Esophagus muscularis mucosa (tissue), 4 donors: ENCODE measurements around the gene C11orf16. TPM values are rescaled to one million over a fixed set of nuclear protein-coding genes. Genes with fewer than 3 reads are reported as not detected.

Experiments
- DNase-seq: peaks from one replicate; pipeline ENCODE4 v3.0.0-alpha.2; 2017; ENCODE audit errors: extremely low spot score
- H3K27ac ChIP-seq, 4 donors: fragments of 200-600 bp; sonication (generic); replicated peaks in 1 of 4; 1 replicate in 3 of 4; 2 replicates in 1 of 4; pipeline ENCODE4 v1.5.1; 2016 to 2019; ENCODE audit warnings: mild to moderate bottlenecking in 1 of 4
- H3K27me3 ChIP-seq, 4 donors: fragments of 200-600 bp; sonication (generic); one replicate each; pipeline versions ENCODE4 v1.5.1 to v1.6.0; 2016 to 2019
- H3K36me3 ChIP-seq, 4 donors: fragments of 200-600 bp; sonication (generic); one replicate each; pipeline ENCODE4 v1.5.1; 2016 to 2019
- H3K4me1 ChIP-seq, 4 donors: fragments of 200-600 bp; sonication (generic); one replicate each; pipeline ENCODE4 v1.5.1; 2016 to 2019
- H3K4me3 ChIP-seq, 4 donors: fragments of 200-600 bp; sonication (generic); 1 replicate in 2 of 4; 2 replicates in 2 of 4; pipeline ENCODE4 v1.5.1; 2016 to 2019; ENCODE audit warnings: mild to moderate bottlenecking in 4 of 4, moderate library complexity in 1 of 4
- H3K9me3 ChIP-seq, 4 donors: fragments of 200-600 bp; sonication (generic); 1 replicate in 3 of 4; 2 replicates in 1 of 4; pipeline ENCODE4 v1.5.1; 2016 to 2019
- CTCF ChIP-seq, 3 experiments: fragments of 200-600 bp in 2 of 3; fragments of 450-650 bp in 1 of 3; sonication (generic) in 2 of 3; IDR thresholded peaks; one replicate each; pipeline ENCODE4 v1.5.1; 2017 to 2019; ENCODE audit warnings: antibody characterized with exemption in 3 of 3, mild to moderate bottlenecking in 2 of 3, moderate library complexity in 1 of 3
- EP300 ChIP-seq: sonication (generic); formaldehyde crosslinking; IDR thresholded peaks from one replicate; pipeline ENCODE4 v1.6.1; 2017; ENCODE audit warnings: antibody characterized with exemption
- POLR2A ChIP-seq: fragments of 450-650 bp; IDR thresholded peaks from one replicate; pipeline ENCODE4 v1.6.1; 2017; ENCODE audit warnings: antibody characterized with exemption, moderate library complexity, mild to moderate bottlenecking, low read depth
- POLR2AphosphoS5 ChIP-seq, 2 donors: sonication (generic); formaldehyde crosslinking; IDR thresholded peaks; one replicate each; pipeline ENCODE4 v1.6.1; 2017; ENCODE audit warnings: antibody characterized with exemption in 2 of 2
- WGBS: methylation state at CpG from one replicate; pipeline ENCODE4 v1.1.5; 2018; 5-methylcytosine and 5-hydroxymethylcytosine counted together
- intact Hi-C: fragments of 100-400 bp; cut with DNase I; formaldehyde crosslinking; loops from one replicate; pipeline ENCODE4 v1.15.1; 2023
- total RNA-seq, 4 donors: library from RNA; depleted of rRNA; stranded (reverse); fragments of >200 nt; gene quantifications; one replicate each; pipeline versions ENCODE4 v1.1.0 to v1.2.1, GENCODE V29; 2016

The C11orf16 gene
- total RNA-seq, 4 donors from 2014 or later: not detected

GRCh38 chr11:8962841-8963240, 30.1 kb upstream of the C11orf16 start:
- Histone ChIP-seq H3K4me3 (peak overlapping the region; percentile 68 to 83 (median 72)), H3K36me3 (peaks cover 0 to 9% (median 2%) of the 10 kb centered on the region in 4 donors), H3K9me3 (no peaks in the 10 kb centered on the region), H3K4me1 (peaks cover 34 to 55% (median 51%) of the 10 kb centered on the region in 4 donors), H3K27ac (peak overlapping the region; percentile 91 to 98 (median 95)), H3K27me3 (no peaks in the 10 kb centered on the region)
- TF ChIP-seq POLR2AphosphoS5 (IDR thresholded peaks at IDR 0.05) (no peak), CTCF (IDR thresholded peaks at IDR 0.05) (no peak), EP300 (no peak), POLR2A (no peak)
- DNase-seq: no peak
- intact Hi-C loops: loop anchor here (5.0 kb wide), 2 partner anchors 276 to 291 kb away; no protein-coding TSS in a partner anchor
- 18% methylated on average over 2 of the region's 2 CpGs for WGBS

- Histone ChIP-seq H3K4me3 (no peak overlapping the region), H3K27me3 (no peaks in the 10 kb centered on the region), H3K4me1 (peaks cover 34 to 55% (median 51%) of the 10 kb centered on the region in 4 donors), H3K27ac (peak overlapping the region in 1 of 4 donors; percentile 28), H3K36me3 (peaks cover 0 to 5% (median 1%) of the 10 kb centered on the region in 4 donors), H3K9me3 (no peaks in the 10 kb centered on the region)
- intact Hi-C loops: loop anchor here (5.0 kb wide), 2 partner anchors 274 to 289 kb away; no protein-coding TSS in a partner anchor
- 40% methylated on average over 2 of the region's 2 CpGs for WGBS
- TF ChIP-seq CTCF (IDR thresholded peaks at IDR 0.05) (no peak), EP300 (no peak), POLR2AphosphoS5 (IDR thresholded peaks at IDR 0.05) (no peak), POLR2A (no peak)
- no peak for DNase-seq
Measured at GRCh38 chr11:8961401-8961800, 28.7 kb upstream of the C11orf16 start.

GRCh38 chr11:8959546-8960166, 26.9 kb upstream of the C11orf16 start:
- no peaks in the 10 kb centered on the region for H3K27me3 ChIP-seq
- intact Hi-C loops: loop anchor here (2.0 to 10.0 kb wide), 4 partner anchors 45 to 287 kb away; no protein-coding TSS in a partner anchor
- DNase-seq: no peak
- H3K4me3 ChIP-seq: peak overlapping the region in 2 of 4 donors; percentile 5 to 19
- no peak for TF ChIP-seq EP300
- TF ChIP-seq POLR2A: no peak
- TF ChIP-seq CTCF (IDR thresholded peaks at IDR 0.05): peak; percentile 60 to 71 (median 61)
- peak in 1 of 2 donors; percentile 26 for TF ChIP-seq POLR2AphosphoS5 (IDR thresholded peaks at IDR 0.05)
- H3K36me3 ChIP-seq: peaks cover 7 to 22% (median 17%) of the 10 kb centered on the region in 4 donors
- 35% methylated on average over 2 of the region's 2 CpGs for WGBS
- peaks cover 25 to 43% (median 38%) of the 10 kb centered on the region in 4 donors for H3K4me1 ChIP-seq
- no peaks in the 10 kb centered on the region for H3K9me3 ChIP-seq
- H3K27ac ChIP-seq: peak overlapping the region; percentile 60 to 80 (median 72)

GRCh38 chr11:8956860-8957259, 24.1 kb upstream of the C11orf16 start:
- H3K4me1 ChIP-seq: peaks cover 12 to 23% (median 20%) of the 10 kb centered on the region in 4 donors
- peaks cover 16 to 50% (median 42%) of the 10 kb centered on the region in 4 donors for H3K36me3 ChIP-seq
- intact Hi-C loops: loop anchor here (10.0 kb wide), 1 partner anchor 122 kb away; no protein-coding TSS in a partner anchor
- no peaks in the 10 kb centered on the region for H3K9me3 ChIP-seq
- WGBS: 90% methylated on average over 4 of the region's 4 CpGs
- H3K27ac ChIP-seq: no peak overlapping the region
- H3K4me3 ChIP-seq: no peak overlapping the region
- no peak for DNase-seq
- TF ChIP-seq POLR2AphosphoS5 (IDR thresholded peaks at IDR 0.05) (no peak), CTCF (IDR thresholded peaks at IDR 0.05) (no peak), POLR2A (no peak), EP300 (no peak)
- no peaks in the 10 kb centered on the region for H3K27me3 ChIP-seq
